Stimulated activated CD4-positive, alpha-beta T cell treated with anti-CD3 and anti-CD28 coated beads, Interleukin-1b, Interleukin-23, amount 100 ng/mL, for 24 hours (primary cell): ENCODE data around the gene NFRKB.
"Not testable (repeated sequence)": the region's sequence is repeated elsewhere in the genome, so short reads cannot be mapped to it uniquely, and the experiment has no call there.

ENCODE experiments used
- DNase-seq, 4 experiments: peaks; one replicate each; pipeline ENCODE4 v3.0.0-alpha.2; 2020; ENCODE audit warnings: low read depth in 4 of 4, low spot score in 1 of 4

The NFRKB gene

DNA sequence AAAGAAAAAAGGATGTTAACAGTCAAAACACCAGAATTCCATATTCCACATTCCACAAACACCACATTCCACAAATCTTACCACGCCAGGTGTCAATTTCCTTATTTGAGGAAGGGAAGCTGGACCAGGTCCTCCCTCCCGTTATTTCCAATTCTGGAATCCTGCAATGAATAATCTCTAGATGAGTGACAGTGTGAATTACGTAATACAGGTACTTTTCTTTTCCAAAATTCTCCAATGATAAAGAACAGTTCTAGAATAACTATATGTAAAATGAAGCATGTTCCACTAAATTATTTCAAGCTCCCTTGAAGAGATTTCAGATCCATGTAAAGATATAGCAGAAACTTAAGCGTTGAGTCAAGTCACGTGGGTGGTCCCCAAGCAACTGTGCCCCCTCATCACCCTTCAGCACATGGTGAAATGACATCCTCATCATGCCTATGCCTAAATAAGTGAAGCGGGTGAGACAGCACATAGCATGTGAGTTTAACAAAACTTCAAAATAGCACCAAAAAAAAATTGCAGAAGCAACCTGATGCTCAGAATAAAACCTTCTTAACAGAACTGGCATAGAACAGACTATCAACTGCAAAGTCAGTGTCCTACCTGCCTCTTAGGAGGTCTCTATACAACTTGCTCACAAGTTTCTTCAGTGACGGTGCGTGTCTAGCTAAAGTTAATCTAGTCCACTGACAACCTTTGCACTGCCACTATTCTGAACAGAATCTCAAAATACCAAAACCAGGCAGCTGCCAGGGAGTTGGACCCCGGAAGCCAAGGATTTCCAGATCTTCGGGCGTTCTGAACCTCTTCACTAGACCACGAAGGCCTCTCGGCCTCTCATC is 876 bp downstream of the NFRKB start:
- DNase-seq = no peak

DNA sequence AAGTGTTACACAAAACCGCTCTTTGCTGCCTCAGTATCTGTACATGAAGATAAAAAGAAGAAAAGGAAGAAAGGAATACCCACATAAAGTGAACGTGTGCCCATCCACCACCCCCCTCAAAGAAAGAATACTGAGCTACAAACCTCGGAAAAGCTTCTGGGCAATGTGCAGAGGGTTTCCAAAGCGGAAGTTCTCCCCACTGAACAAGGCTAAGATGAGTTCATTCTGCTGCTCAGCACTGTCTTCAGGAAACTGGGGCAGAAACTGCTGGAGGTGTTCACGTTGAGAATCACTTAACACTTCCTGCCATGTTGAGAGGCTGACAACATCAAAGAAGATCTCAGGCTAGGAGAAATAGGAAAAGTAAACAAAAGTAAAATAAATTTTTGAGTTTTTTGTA is 6.9 kb downstream of the NFRKB start:
- DNase-seq = no peak

DNA sequence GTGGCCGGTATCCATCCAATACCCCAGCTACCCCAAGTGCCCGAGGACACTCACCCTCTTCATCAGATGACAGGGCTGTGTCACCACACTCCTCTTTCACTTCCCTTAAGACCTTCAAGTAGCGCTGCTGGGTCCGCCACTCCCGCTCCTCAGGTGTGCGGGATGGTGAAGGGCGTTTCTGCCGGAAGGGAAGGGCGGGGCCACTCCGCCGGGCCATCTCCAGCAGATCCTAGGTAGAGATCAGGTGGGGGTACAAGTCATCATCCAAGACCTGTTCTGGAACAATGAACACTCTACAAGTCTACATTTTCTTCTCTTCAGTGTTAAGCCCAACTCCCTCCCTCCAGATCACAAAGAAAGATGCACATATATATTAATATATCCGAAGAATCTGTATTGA is 10.0 kb downstream of the NFRKB start:
- DNase-seq = no peak

DNA sequence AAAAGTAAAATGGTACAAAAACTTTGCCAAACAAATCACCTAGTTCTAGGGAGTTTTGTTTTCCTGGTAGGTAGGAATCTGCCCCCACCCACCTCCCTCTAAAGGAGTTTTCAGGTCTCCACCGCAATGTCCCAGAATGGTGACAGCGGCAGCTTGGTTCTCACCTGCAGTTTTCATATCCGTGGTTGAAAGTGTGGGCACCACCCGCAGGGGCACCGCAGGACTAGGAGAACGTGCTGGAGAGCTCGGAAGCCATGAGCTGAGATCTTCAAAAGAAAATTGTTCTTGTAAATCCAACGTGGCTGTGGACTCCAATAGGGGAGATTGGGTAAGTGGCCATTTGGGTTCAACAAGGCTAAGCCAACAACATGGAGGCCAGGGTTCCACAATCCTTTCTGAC is 10.8 kb downstream of the NFRKB start:
- DNase-seq = no peak

DNA sequence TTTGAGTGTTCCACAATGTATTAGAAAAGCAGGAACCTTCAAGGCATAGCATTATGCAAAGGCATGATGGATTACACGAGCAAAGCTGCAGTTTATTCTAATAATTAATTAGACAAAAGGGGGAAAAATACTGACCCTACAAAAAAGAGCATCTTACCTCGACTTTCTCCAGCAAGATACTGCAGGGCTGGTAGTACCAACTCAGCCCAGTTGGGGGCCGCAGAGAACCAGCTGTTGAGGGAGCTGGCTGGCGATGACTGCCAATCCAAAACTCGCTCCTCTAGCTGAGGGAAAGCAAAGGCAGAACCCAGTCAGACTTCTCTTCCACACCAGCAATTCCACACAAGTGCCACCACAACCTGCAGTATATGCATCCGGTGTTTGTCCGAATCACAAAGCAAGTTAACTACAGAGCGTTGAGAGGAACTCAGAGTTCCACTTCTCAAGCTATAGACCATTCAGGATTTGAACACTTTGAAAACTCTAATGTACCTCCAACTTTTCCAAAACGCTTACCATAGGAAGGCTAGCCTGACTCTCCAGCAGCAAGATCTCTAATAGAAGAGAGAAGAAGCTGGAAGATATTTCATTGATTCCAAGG is 13.7 kb downstream of the NFRKB start:
- peak in 3 of 4 experiments; percentile 18 to 35 (median 21) for DNase-seq

DNA sequence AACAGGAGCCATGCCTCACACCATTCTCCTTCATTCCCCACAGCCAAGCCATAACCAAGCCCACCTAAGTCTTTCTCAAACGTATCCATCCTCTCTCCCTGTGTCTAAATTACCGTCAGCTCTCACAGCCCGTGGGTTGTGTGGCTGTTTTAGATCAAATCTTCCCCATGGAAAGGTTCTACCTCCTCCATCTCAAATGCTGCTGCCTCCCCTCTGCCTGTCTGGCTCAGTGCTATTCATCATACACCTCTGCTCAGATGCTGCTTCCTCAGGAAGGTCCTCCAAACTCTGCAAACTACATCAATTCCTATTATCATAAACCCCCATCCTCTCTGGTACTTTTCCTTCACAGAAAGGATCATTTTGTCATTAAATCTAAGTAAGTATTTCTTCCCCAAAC is 15.1 kb downstream of the NFRKB start:
- DNase-seq = no peak

DNA sequence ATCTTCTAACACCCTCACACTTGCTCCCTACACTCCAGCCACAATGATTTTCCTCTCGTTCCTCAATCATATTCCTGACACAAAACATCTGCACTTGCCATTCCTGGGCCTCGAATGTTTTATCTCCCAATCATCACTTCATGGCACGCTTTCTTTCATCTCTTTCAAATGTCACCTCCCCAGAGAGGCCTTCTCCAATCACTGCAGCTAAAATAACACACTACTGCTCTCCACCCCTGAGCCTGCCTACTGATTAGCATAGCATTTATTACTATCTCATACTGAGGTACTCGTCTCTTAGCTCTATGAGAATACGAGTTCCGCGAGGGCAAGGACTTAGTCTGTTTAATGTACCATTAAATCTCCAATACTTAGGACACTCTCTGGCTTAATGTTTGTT is 23.5 kb downstream of the NFRKB start:
- no peak for DNase-seq

DNA sequence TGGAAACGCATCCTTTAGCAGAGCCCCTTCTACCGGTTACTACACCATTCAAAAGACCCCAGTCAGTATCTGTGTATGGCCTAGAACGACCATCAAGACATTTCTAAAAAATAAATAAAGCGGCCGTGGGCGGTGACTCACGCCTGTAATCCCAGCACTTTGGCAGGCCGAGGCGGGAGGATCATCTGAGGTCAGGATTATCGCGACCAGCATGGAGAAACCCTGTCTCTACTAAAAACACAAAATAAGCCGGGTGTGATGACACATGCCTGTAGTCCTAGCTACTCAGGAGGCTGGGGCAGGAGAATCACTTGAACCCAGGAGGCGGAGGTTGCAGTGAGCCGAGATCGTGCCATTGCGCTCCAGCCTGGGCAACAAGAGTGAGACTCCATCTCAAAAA is 26.8 kb downstream of the NFRKB start:
- not testable (repeated sequence) for DNase-seq

DNA sequence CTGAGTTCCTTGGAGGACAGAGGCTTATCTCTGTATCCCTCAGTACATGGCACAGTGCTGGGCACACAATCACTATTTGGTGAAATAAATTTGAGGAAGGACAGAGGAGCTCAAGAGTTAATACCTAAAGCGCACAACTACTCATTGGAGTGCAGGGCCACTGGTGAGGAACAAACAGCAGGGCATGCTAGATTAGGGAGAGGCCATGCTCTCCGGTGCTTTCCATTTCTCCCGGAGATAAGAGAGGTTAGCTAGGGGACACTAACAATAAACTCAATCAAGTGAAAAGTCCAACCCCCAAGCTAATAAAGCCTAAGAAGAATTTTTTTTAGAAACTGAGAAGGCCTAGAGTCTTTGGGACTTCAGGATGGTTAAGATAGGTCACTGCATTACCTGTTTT is 29.1 kb downstream of the NFRKB start:
- DNase-seq = no peak

DNA sequence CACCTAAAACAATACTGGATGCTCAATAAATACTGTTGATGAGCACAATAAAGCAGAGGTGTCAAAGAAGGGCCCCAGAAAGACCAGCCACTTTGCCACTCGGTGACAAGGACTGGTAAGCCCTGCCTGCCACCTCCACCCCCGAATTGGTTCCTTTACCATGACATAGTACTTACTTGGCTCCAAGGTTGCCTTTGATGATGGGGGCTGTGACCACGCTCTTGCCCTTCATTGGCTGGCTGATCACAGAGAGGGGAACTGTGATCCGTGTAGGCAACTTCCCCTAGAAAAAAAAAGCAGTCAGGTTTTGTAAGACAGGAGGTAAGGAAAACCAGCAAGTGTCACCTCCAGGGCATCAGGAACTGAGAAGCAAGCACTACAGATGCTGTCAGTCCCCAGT is 29.7 kb downstream of the NFRKB start:
- DNase-seq = no peak

DNA sequence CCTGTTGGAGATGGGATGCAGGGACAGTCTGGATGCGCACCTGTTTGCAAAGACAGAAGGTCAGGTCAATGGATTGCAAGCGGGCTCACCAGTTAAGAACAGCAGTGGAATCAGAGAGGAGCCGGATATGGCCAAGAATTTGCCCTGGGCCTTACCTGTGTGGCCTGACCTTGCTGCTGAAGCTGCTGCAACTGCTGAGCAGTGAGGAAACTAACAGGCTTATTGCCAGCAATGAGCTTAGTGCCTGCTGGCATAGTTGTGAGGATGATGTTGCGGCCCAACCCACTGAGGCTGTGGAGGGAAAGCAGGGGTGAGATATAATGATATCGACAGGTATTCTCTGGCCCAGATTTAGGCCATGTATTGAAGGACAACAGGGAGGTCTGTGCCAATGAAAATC is 30.6 kb downstream of the NFRKB start:
- no peak for DNase-seq

DNA sequence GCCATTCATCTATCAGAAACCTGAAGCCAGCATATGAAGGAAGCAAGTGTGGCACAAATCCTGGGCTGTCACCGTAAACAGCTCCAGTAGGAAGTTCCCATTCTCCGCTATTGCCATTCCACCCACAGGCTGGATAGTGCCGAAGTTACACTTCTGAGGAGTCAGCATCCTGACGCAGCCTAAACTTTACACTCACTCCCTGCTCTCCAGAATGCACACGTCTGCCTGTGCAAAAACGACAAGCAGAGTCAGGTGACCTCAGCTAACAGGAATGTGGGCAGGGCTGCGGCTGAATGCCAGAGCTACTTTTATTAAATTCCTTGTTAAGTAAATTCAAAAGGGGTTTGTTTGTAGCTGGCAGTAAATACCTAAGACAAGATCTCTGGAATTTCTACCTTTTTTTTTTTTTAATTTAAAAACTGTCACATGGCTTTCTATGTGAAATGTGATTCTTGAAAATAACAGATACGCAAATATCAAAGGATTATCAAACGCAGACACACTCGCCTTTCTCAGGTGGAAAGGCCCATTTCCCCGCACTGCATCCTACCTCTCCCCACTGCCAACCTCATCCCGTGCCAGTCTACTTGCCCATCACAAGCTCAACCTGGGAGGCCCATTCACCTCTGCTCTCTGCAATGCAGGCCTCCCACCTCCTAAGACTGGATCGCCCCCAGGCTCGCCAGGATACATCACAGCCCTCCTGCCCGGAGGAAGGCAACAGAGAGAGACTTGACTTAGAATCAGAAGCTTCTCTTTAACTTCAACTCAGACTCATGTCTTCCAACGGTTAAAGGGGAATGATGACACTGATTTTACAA is 33.5 kb downstream of the NFRKB start:
- no peak for DNase-seq

DNA sequence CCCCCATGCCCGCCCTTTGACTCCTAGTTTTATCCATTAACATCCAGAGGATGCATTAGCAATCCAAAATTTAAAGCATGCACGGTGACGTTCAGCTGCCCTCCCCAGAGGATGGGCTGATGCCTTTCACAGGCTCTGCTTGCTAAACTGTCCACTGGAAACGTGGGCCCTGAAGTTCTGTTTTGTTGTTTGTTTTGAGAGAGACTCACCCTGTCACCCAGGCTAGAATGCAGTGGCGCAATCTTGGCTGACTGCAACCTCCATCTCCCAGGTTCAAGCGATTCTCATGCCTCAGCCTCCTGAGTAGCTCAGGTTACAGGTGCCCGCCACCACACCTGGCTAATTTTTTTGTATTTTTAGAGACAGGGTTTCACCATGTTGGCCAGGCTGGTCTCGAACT is 39.3 kb downstream of the NFRKB start:
- DNase-seq = no peak

DNA sequence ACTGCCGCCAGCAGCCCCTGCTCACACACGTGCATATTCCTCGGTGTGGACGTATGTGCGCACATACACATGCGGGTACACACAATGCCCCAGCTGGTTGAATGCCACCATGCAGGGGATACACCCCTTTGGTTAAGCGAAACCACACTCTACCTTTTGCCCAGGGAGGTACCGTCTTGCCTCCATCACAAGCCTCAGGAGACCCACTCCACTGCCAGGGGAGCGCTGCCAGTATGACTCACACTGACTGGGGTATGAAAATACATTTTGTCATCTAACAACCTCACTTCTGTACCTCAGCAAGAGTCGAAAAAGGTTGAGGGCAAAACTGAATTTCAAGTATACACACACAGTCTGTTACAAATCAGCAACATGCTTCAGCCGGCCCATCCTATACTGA is 40.3 kb downstream of the NFRKB start:
- DNase-seq = no peak

DNA sequence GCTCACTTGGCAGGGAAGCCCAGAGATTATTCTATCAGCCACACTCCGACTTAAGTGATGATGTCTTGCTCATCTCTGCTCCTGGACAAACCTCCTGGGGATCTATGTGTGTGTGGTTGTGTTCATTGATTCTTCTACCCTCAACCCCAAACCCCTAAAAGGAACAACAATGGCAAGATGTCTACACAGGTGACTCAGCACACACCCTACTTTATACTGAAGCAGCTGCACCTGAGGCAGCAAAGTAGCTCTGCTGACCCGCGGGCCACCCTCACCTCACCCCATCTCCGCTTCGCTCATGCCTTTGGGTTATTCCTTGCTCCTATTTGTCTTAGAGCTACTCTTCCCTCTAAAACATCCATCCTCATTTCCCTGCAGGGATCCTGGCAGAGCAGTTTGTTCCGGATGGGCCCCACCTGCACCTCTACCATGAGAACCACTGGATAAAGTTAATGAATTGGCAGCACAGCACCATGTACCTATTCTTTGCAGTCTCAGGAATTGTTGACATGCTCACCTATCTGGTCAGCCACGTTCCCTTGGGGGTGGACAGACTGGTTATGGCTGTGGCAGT is 41.1 kb downstream of the NFRKB start:
- no peak for DNase-seq

DNA sequence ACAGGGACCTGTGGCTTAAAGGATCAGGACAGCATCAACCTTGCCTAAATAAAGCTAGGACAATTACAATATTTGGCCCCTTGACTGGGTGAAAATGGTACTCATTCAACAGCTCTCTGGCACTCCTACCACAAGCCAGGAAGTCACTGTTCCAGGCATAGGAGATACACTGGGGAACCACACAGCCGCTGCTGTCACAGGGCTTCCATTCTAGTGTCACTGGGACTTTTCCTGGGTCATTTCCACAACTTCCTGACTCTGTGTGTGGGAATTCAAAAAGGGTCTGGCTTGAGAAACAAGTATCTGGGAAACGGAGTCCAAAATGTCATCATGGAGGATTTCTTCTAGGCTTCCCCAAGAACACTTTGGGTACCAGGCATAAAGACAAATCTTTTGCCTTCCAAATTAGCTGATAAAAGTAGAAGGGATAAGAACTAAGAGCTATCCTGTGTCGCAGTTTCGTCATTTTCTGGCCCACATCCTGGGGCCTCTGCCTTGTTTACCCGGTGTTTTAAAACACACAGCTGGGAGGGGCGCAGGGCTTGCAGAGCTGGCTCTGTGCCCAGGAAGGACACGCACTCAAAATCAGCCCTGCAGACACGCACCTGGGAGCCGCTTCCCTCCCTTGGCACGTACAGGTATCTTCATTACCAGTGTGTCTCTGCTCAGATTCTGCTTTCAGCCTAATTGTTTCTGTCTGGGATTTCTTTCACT is 41.7 kb downstream of the NFRKB start:
- DNase-seq = peak in 3 of 4 experiments; percentile 5 to 16 (median 5)

DNA sequence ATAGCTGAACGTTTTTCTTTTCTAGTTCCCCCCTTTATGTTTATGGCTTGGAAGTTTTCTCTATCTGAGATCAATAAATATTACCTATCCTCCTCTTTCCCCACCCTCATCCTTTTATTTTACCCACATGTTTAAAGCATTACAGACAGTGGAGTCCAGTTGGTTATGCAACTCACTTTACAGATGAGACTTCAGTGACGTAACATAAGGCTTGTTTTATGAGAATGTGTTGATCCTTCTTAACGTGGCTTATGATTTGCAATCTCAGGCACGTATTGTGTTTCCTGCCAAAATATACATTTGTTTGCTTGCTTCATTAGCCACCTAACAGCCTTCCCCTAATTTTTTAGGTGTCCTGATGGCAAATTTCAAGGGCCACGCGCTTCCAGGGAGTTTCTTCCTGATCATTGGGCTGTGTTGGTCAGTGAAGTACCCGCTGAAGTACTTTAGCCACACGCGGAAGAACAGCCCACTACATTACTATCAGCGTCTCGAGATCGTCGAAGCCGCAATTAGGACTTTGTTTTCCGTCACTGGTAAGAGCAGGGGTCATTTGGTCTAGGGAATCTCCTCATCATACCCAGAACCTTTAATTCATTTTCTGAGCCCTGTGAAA is 43.1 kb downstream of the NFRKB start:
- no peak for DNase-seq

DNA sequence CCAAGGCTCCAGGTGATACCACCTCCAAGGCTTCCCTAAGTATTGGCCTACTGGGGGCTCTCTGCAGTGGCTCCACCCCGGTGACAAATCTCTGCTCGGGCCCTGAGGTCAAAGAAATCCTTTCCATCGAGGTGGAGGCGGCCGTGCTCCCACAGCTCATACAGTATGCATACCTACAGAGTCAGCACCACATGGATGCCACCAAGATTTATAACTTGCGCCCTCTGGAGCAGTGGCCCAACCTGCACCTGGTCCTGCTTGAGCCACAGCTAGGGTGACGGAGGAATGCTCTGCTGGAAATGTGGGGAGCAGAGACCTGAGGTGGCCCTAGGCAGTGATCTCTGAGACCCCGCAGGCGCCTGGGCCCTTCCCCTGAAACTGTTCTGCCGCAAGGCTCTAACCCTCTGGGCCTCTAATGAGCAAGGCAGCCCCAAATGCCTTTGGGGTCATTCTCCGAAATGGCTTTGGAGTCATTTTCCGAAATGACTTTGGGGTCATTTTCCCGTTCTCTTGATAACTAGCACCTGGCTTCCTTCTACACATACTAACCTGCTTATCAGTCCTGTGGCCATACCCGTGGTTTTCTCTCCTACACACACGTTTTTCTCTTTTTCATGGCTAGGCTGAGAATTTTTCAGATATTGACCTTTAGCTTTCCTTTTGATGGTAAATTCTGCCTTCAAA is 45.8 kb downstream of the NFRKB start:
- DNase-seq = no peak

DNA sequence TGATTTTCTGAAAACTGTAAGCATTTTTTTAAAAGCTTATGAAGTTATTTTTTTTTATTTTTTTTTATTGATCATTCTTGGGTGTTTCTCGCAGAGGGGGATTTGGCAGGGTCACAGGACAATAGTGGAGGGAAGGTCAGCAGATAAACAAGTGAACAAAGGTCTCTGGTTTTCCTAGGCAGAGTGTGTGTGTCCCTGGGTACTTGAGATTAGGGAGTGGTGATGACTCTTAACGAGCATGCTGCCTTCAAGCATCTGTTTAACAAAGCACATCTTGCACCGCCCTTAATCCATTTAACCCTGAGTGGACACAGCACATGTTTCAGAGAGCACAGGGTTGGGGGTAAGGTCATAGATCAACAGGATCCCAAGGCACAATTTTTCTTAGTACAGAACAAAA is 48.0 kb downstream of the NFRKB start:
- DNase-seq = not testable (repeated sequence)
